HCT116 (cell line): Measurements from ENCODE around the gene UTS2. TPM values are rescaled to one million over a fixed set of nuclear protein-coding genes. Genes with fewer than 3 reads are reported as not detected.

ENCODE experiments used
- ATAC-seq: fragments of 200-7000 bp; cut with Tn5 transposase; 2 replicates; pipeline ENCODE4 v1.9.1; 2020; ENCODE audit warnings: mild to moderate bottlenecking, moderate library complexity
- BruUV-seq: library from RNA; stranded (reverse); fragments of 400-500 nt; replicated peaks from 2 replicates; lab custom pipeline; 2021; lab: Mats Ljungman, UMichigan
- CTCF ChIA-PET: fragments of 300-600 bp; sonication (Branson Sonifier 250); formaldehyde crosslinking; loops from one replicate; lab custom pipeline; 2021; ENCODE audit warnings: antibody characterized with exemption; lab: Charles Lee
- POLR2A ChIA-PET: fragments of 300-600, 350-600 bp; sonication (Branson Sonifier 250); formaldehyde crosslinking; loops from one replicate; lab custom pipeline; 2021; ENCODE audit warnings: antibody characterized with exemption; lab: Charles Lee
- RAD21 ChIA-PET, 2 experiments: fragments of 300-600 bp; sonication (Branson Sonifier 250); formaldehyde crosslinking; loops; one replicate each; lab custom pipeline; 2023; ENCODE audit warnings: low total read pairs in 2 of 2; ENCODE audit not compliant: uncharacterized antibody in 2 of 2, unreplicated experiment in 2 of 2, low non-redundant PET in 1 of 2; lab: Charles Lee
- DNase-seq: peaks from one replicate; pipeline ENCODE4 v3.0.0-alpha.2; 2010; ENCODE audit warnings: low read depth, low spot score
- H2AFZ ChIP-seq: fragments of 200-600 bp; shearing (Covaris generic), sonication (generic); 2 replicates; pipeline ENCODE4 v1.6.1; 2017; ENCODE audit warnings: low read depth, mixed run types, mixed read lengths, antibody characterized with exemption, low read length; ENCODE audit not compliant: poor library complexity, severe bottlenecking
- H3K27ac ChIP-seq: 2 replicates; pipeline ENCODE4 v1.5.1; 2012; ENCODE audit warnings: low read depth, low read length
- H3K27me3 ChIP-seq: fragments of 200-600 bp; sonication (generic); 2 replicates; pipeline ENCODE4 v1.6.1; 2016; ENCODE audit warnings: mixed run types, low read length, mixed read lengths; ENCODE audit not compliant: insufficient read depth
- H3K36me3 ChIP-seq, 2 experiments: fragments of 200-500 bp in 1 of 2; fragments of 200-600 bp in 1 of 2; sonication (Bioruptor generic) in 1 of 2; sonication (generic) in 1 of 2; 2 replicates each; pipeline versions ENCODE4 v1.5.1 to v1.6.1; 2014 to 2016; ENCODE audit warnings: low read length in 2 of 2, inconsistent platforms in 1 of 2, mixed read lengths in 1 of 2, mixed run types in 1 of 2; ENCODE audit not compliant: insufficient read depth in 2 of 2, control insufficient read depth in 1 of 2
- H3K4me1 ChIP-seq, 2 experiments: fragments of 200-600 bp in 1 of 2; sonication (generic) in 1 of 2; 2 replicates each; pipeline versions ENCODE4 v1.5.1 to v1.6.1; 2012 to 2017; ENCODE audit warnings: low read length in 2 of 2, inconsistent platforms in 1 of 2, mild to moderate bottlenecking in 1 of 2, mixed read lengths in 1 of 2, mixed run types in 1 of 2, moderate library complexity in 1 of 2; ENCODE audit not compliant: insufficient read depth in 2 of 2, control insufficient read depth in 1 of 2
- H3K4me2 ChIP-seq: fragments of 200-600 bp; sonication (generic); 2 replicates; pipeline ENCODE4 v1.6.1; 2017; ENCODE audit warnings: mixed run types, low read length, mixed read lengths
- H3K4me3 ChIP-seq, 2 experiments: fragments of 200-600 bp in 1 of 2; sonication (generic) in 1 of 2; replicated peaks in 1 of 2; 2 replicates each; pipeline ENCODE4 v1.5.1; 2011 to 2016; ENCODE audit warnings: low read length in 2 of 2, control low read depth in 1 of 2, low read depth in 1 of 2, mild to moderate bottlenecking in 1 of 2, mixed read lengths in 1 of 2, mixed run types in 1 of 2
- H3K79me2 ChIP-seq: fragments of 200-600 bp; sonication (generic); 2 replicates; pipeline ENCODE4 v1.6.1; 2017; ENCODE audit warnings: mild to moderate bottlenecking, mixed run types, low read length, moderate library complexity, mixed read lengths; ENCODE audit not compliant: insufficient read depth
- H3K9ac ChIP-seq: fragments of 200-600 bp; sonication (generic); 2 replicates; pipeline ENCODE4 v1.6.1; 2016; ENCODE audit warnings: low read length, mixed read lengths
- H3K9me2 ChIP-seq: fragments of 200-600 bp; sonication (generic), shearing (Covaris generic); 2 replicates; pipeline ENCODE4 v1.6.1; 2017; ENCODE audit warnings: mixed run types, mild to moderate bottlenecking, moderate library complexity; ENCODE audit not compliant: insufficient read depth
- H3K9me3 ChIP-seq, 2 experiments: fragments of 200-500 bp in 1 of 2; fragments of 200-600 bp in 1 of 2; sonication (Bioruptor generic) in 1 of 2; sonication (generic) in 1 of 2; 2 replicates each; pipeline ENCODE4 v1.6.1; 2014 to 2017; ENCODE audit warnings: low read length in 2 of 2, mixed read lengths in 2 of 2, inconsistent platforms in 1 of 2, low read depth in 1 of 2, mild to moderate bottlenecking in 1 of 2, mixed run types in 1 of 2, moderate library complexity in 1 of 2; ENCODE audit not compliant: control insufficient read depth in 1 of 2, insufficient read depth in 1 of 2
- H4K20me1 ChIP-seq: fragments of 200-600 bp; sonication (generic), shearing (Covaris generic); 2 replicates; pipeline ENCODE4 v1.6.1; 2017; ENCODE audit warnings: mixed run types, mild to moderate bottlenecking, moderate library complexity; ENCODE audit not compliant: insufficient read depth
- CBX3 ChIP-seq: IDR thresholded peaks from 2 replicates; pipeline ENCODE4 v1.6.1; 2012; ENCODE audit warnings: low read depth
- CEBPB ChIP-seq: IDR thresholded peaks from 2 replicates; pipeline ENCODE4 v1.6.1; 2012; ENCODE audit warnings: low read depth
- FOSL1 ChIP-seq: IDR thresholded peaks from 2 replicates; pipeline ENCODE4 v1.6.1; 2012; ENCODE audit warnings: low read depth
- MAX ChIP-seq: IDR thresholded peaks from 2 replicates; pipeline ENCODE4 v1.6.1; 2012
- POLR2A ChIP-seq: IDR thresholded peaks from 2 replicates; pipeline ENCODE4 v1.7.0; 2011; ENCODE audit warnings: borderline replicate concordance; ENCODE audit not compliant: insufficient read depth, insufficient read length; ENCODE audit errors: extremely low read depth
- YY1 ChIP-seq: IDR thresholded peaks from 2 replicates; pipeline ENCODE4 v1.6.1; 2011; ENCODE audit warnings: low read length, low read depth, moderate library complexity, mild to moderate bottlenecking; ENCODE audit not compliant: insufficient replicate concordance; ENCODE audit errors: extremely low read depth
- ZBTB33 ChIP-seq: IDR thresholded peaks from 2 replicates; pipeline ENCODE4 v1.6.1; 2011; ENCODE audit warnings: mild to moderate bottlenecking, low read length, moderate library complexity; ENCODE audit not compliant: insufficient replicate concordance; ENCODE audit errors: extremely low read depth
- ZNF274 ChIP-seq: fragments of 200-500 bp; sonication (Bioruptor generic); IDR thresholded peaks from 2 replicates; pipeline ENCODE4 v1.6.1; 2014; ENCODE audit warnings: mild to moderate bottlenecking, low read depth, low read length, inconsistent platforms
- intact Hi-C: fragments of 100-400 bp; cut with micrococcal nuclease; formaldehyde crosslinking; loops from 2 replicates; pipeline ENCODE4 v1.10.0; 2022
- total RNA-seq: library from RNA; stranded (reverse); gene quantifications from one replicate; pipeline ENCODE4 v1.2.1, GENCODE V29; 2021; ENCODE audit not compliant: unreplicated experiment

UTS2 gene
- total RNA-seq, 1 experiment from 2014 or later, result 3.0 TPM

- ChIA-PET CTCF (interaction anchor here (1.2 kb wide), 1 partner anchor 13 kb away, joined by 6 read pairs; no protein-coding TSS in a partner anchor), RAD21 (interaction anchor here in 1 of 2 experiments (0.6 kb wide), 1 partner anchor 13 kb away, joined by 3 read pairs; no protein-coding TSS in a partner anchor), POLR2A (no interaction called here)
- ATAC-seq (no peak), DNase-seq (no peak)
- Histone ChIP-seq H3K27me3 (no peaks in the 10 kb centered on the region), H2AFZ (no peak overlapping the region), H3K4me1 (no peaks in the 10 kb centered on the region), H3K4me3 (no peak overlapping the region), H3K79me2 (no peaks in the 10 kb centered on the region), H3K4me2 (no peak overlapping the region), H3K27ac (no peak overlapping the region), H3K36me3 (no peaks in the 10 kb centered on the region; a peak in 1 of 4 replicates), H3K9me3 (no peaks in the 10 kb centered on the region), H3K9me2 (no peaks in the 10 kb centered on the region), H4K20me1 (no peaks in the 10 kb centered on the region), H3K9ac (no peak overlapping the region)
- TF ChIP-seq FOSL1, result no peak
- no peak for TF ChIP-seq ZBTB33
- TF ChIP-seq CEBPB, result no peak
- no peak for TF ChIP-seq POLR2A
- no peak for TF ChIP-seq MAX
- no peak for TF ChIP-seq CBX3
- TF ChIP-seq YY1, result no peak
- TF ChIP-seq ZNF274, result no peak
- BruUV-seq, result no TSS peak
- intact Hi-C loops, result no loop called here
Observed at GRCh38 chr1:7821282-7821681, 31.6 kb downstream of the UTS2 start.
